ENCODE data around the gene ZNF358. TPM values are rescaled to one million over a fixed set of nuclear protein-coding genes. Genes with fewer than 3 reads are reported as not detected.

The ZNF358 gene
- total and polyA plus RNA-seq, 2 of the 13 experiments (the other 11 are each of a cell fraction or from before 2014, with no cell fraction given), result 9.1 to 37.0 TPM

- no peak for TF ChIP-seq ZNF75D (CRISPR knock-in tag; IDR thresholded peaks at IDR 0.05; ENCODE audit: borderline replicate concordance)
- no peak for TF ChIP-seq NFATC3 (CRISPR knock-in tag; IDR thresholded peaks at IDR 0.05)
- no peak for TF ChIP-seq ZNF652 (CRISPR knock-in tag; IDR thresholded peaks at IDR 0.05; ENCODE audit: borderline replicate concordance, low read depth)
- no peak for TF ChIP-seq ZFP41 (CRISPR knock-in tag; IDR thresholded peaks at IDR 0.05; ENCODE audit: borderline replicate concordance)
- TF ChIP-seq, protein P1, sequence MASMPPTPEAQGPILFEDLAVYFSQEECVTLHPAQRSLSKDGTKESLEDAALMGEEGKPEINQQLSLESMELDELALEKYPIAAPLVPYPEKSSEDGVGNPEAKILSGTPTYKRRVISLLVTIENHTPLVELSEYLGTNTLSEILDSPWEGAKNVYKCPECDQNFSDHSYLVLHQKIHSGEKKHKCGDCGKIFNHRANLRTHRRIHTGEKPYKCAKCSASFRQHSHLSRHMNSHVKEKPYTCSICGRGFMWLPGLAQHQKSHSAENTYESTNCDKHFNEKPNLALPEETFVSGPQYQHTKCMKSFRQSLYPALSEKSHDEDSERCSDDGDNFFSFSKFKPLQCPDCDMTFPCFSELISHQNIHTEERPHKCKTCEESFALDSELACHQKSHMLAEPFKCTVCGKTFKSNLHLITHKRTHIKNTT (CRISPR knock-in tag; IDR thresholded peaks at IDR 0.05), result no peak
- TF ChIP-seq PAF1 (CRISPR knock-in tag; IDR thresholded peaks at IDR 0.05), result no peak
- TF ChIP-seq ZNF780A (CRISPR knock-in tag; IDR thresholded peaks at IDR 0.05), result no peak; the same call in 1 of the 2 replicates
These were observed 19.4 kb downstream of the ZNF358 start, which contains the start of gene PNPLA6 (continued) for GRCh38 chr19:7535047-7535997.

- ATAC-seq (no peak), FAIRE-seq (no peak), DNase-seq (ENCODE audit: low spot score) (no peak)
- ChIA-PET CTCF (ENCODE audit: low intra/inter-chr PET ratio, low total read pairs) (no interaction called here), POLR2A (interaction anchor here (2.1 kb wide), 1 partner anchor 14 kb away, joined by 13 read pairs; the partner anchor contains the start of gene MCOLN1)
- no TSS peak for BruUV-seq (replicated peaks)
- Histone ChIP-seq H3K27ac (ENCODE audit: extremely low read length, insufficient read depth, low read length) (no peak overlapping the region), H3K4me2 (ENCODE audit: low read depth, low read length) (peak overlapping the region; percentile 89), H2AFZ (ENCODE audit: low read length) (no peak overlapping the region), H3K79me2 (ENCODE audit: insufficient read depth, low read length) (no peaks in the 10 kb centered on the region), H3K9me3 (ENCODE audit: low read length) (no peaks in the 10 kb centered on the region), H3K4me1 (ENCODE audit: insufficient read depth, low read length) (peaks cover 14% of the 10 kb centered on the region), H3K4me3 (replicated peaks in 1 of 3; ENCODE audit: insufficient read depth in 1 of 3, low read depth in 2 of 3, low read length in 3 of 3) (peak overlapping the region; percentile 91 to 97 (median 94); a peak in 4 of 6 replicates), H3K27me3 (ENCODE audit: control insufficient read depth in 1 of 2, insufficient read depth in 2 of 2, low read length in 2 of 2) (no peaks in the 10 kb centered on the region; a peak in 1 of 5 replicates), H4K20me1 (ENCODE audit: insufficient read depth, low read length) (no peaks in the 10 kb centered on the region), H3K9ac (ENCODE audit: insufficient read depth, low read depth, low read length) (peak overlapping the region; percentile 81), H3K36me3 (replicated peaks in 1 of 2; ENCODE audit: control insufficient read depth in 1 of 2, insufficient read depth in 2 of 2, low read length in 2 of 2) (peaks cover 0 to 4% of the 10 kb centered on the region in 2 experiments; a peak in 2 of 5 replicates)
- TF ChIP-seq ZNF350 (CRISPR knock-in tag; IDR thresholded peaks at IDR 0.05; ENCODE audit: borderline replicate concordance, low read depth), result no peak
- TF ChIP-seq, protein P2, sequence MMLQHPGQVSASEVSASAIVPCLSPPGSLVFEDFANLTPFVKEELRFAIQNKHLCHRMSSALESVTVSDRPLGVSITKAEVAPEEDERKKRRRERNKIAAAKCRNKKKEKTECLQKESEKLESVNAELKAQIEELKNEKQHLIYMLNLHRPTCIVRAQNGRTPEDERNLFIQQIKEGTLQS (CRISPR knock-in tag; IDR thresholded peaks at IDR 0.05), result no peak
- no peak for TF ChIP-seq PHF8 (CRISPR knock-in tag; IDR thresholded peaks at IDR 0.05)
- no peak for TF ChIP-seq ASH2L (IDR thresholded peaks at IDR 0.05; ENCODE audit: insufficient read length, low read depth, low read length)
- in situ Hi-C loops (cut with HindIII; ENCODE audit: extremely low pct_ligation_motif_present, low pct_unique_long_range_greater_than_20kb) (no loop called here), intact Hi-C loops (cut with micrococcal nuclease; ENCODE audit: unreplicated experiment) (no loop called here)
- 96% methylated on average over 23 of the region's 30 CpGs for WGBS (ENCODE audit: low lambda C conversion rate)
These were observed 20.2 kb downstream of the ZNF358 start for GRCh38 chr19:7535998-7536695.

Measured in HepG2 (cell line).